Dedifferentiated amniotic fluid mesenchymal stem cell (primary cell): ENCODE results near the gene KRTAP11-1.

Experiments
- DNase-seq: peaks from one replicate; pipeline ENCODE4 v3.0.0-alpha.2; 2016; ENCODE audit errors: extremely low spot score

The KRTAP11-1 gene, protein sequence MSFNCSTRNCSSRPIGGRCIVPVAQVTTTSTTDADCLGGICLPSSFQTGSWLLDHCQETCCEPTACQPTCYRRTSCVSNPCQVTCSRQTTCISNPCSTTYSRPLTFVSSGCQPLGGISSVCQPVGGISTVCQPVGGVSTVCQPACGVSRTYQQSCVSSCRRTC

DNA sequence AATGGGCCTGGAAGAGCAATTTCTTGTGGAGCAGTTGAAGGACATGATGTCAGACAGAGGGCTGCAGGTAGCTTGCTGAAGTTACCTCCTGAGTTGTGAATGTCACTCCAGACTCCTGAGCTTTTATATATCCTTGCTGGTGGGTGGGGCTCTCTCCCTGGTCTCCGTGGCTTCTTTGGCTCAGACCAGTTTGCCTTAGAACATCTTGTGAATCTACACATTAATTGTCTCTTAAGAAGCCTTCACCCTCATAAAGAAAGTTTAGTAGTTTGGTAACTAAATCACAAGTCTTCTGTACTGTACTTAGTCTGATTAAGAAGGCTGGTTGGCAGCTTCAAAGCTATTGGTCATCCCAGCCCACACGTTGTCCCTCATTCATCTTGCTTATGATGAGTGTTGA is at the start of gene KRTAP11-1:
Gene KRTAP11-1, minus strand, starts transcription at position 101 of the 400 bp plus-strand sequence. Its CDS starts 56 bp downstream, at position 45.
- no peak for DNase-seq

DNA sequence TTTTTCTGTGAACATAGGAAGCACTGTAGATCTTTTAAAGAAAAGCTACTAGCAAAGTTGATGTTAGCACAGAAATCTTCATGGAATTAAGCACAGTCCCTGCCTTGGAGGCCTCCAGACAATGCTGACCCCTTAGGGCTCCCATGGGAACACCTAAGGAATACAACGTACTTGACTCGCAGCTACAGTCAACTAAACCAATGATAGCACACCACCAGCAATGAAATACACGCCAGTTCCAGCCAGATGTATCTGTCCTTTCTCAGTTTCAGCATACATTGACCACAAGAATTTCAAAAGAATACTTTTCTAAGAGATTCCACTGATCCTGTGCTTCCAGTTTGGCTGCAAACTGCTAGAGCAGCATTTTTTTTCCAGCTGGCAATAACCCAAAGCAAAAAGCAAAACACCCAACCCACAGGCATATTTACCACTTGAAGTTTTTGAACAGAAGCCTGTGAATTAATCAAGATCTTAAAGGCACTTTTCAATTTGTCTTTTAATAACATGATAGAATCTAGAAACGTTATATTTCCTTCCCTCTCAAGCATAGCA is 42.8 kb upstream of the KRTAP11-1 start:
- no peak for DNase-seq

DNA sequence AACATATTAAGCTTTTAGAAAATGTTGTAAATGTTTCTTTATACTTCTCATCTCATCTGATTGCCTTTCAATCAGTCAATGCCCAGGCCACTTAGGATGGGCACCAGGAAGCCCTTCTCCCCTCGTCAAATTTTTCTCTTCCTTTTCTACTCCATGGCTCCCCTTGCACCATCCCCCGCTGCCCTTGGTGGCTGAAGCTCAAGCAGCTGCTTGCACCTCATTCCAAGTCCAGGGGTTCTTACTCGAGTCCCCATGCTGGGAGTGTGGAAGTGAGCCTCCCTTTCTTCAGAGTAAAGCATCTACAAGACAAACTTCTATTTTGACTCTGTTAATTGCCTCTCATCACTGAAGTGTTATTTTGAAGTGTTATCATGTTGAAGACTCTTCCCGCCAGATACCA is 39.7 kb upstream of the KRTAP11-1 start:
- DNase-seq: no peak

DNA sequence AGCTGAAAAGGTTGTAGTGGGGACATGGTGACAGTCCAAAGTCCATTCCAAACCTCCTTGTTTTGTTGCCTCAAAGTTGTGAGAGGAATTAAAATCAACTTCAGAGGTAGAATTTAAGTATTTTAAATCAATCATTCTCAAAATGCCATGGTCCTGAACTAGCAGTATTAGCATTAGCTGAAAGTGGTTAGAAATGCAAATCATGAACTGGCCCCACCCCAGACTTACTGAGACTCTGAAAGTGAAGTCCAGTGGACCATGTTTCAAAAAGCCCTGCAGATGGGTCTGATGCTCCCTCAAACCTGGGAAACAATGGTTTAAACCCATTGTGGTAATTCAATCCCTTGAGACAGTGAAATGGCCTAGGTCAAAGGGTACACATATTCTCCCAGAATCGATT is 36.2 kb upstream of the KRTAP11-1 start:
- no peak for DNase-seq

DNA sequence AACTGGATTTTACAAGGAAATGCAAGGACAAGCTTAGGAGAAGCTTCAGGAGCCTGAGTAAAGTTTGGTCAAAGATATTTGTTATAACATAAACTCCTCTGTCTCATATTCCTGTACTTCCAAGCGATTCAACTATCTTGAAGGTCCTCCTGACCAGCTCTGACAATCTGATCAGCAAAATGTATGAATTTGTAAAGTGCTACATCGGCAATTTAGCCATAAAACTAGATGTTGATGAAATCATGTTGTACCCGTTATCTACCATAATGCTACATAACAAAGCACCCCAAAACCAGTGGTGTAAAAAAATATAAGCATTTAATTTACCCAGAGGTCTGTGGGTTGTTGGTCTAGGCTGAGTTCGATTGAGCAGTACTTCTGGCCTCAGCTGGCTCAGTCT is 19.5 kb upstream of the KRTAP11-1 start:
- no peak for DNase-seq

DNA sequence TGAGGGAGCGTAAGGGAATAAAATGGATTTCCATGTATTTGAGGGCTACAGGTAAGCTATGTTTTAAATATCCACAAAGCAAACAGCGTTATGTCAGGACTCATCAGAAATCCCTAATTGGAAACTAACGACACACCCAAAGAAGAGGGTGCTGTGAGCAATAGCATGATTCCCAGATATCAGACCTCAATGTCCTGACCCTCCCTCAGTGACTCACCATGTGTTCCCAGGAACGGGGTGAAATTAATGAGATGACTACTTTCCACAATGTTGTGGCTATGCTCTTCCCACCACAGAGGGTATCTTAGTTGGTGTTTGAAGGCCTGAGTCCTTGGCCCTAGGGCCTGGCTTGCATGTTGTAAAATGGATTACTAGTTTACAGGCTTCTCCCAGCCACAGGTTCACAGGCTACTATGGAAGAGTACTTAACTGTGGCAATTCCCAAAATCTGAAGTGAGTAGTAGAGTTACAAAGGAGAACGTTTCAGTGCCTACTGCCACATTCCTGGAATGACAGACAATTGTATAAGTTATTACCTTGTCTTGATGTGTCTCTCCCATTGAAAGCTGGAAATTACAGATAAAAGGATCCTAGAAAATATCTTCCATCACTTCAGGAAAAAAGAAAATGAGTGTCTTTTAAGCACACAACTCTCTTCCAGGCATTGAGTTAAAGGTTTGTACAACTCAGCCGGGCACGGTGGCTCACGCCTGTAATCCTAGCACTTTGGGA is 1.7 kb upstream of the KRTAP11-1 start:
- DNase-seq: no peak

DNA sequence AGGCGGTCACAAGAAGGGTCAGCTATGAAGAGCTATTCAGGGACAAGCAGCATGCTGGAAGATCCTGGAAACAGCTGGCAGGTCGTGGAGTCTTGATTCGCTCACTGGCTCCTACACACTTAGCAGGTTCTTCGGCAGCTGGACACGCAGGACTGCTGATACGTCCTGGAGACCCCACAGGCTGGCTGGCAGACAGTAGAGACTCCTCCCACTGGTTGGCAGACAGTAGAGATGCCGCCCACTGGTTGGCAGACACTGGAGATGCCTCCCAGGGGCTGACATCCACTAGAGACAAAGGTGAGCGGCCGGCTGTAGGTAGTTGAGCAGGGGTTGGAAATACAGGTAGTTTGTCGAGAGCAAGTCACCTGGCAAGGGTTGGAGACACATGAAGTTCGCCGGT is 466 bp downstream of the KRTAP11-1 start:
- DNase-seq: no peak

DNA sequence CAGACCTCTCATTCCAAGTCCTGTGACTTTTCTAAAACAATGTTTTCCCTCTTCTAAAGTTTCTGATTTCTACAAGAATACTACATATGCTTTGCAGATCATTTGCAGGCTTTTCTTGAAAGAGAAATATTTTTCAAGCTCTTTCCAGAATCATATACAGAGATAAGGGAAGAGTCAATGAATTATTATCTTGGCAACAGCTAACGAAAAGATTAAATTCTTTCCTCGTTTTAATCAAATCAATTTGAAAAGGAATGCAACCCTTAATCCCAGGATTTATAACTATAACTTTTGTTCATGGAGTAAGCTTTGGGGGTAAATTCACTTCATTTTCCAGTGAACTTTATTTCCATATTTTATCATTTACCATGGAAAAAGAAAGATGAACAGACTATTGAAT is 6.9 kb downstream of the KRTAP11-1 start:
- DNase-seq: no peak

DNA sequence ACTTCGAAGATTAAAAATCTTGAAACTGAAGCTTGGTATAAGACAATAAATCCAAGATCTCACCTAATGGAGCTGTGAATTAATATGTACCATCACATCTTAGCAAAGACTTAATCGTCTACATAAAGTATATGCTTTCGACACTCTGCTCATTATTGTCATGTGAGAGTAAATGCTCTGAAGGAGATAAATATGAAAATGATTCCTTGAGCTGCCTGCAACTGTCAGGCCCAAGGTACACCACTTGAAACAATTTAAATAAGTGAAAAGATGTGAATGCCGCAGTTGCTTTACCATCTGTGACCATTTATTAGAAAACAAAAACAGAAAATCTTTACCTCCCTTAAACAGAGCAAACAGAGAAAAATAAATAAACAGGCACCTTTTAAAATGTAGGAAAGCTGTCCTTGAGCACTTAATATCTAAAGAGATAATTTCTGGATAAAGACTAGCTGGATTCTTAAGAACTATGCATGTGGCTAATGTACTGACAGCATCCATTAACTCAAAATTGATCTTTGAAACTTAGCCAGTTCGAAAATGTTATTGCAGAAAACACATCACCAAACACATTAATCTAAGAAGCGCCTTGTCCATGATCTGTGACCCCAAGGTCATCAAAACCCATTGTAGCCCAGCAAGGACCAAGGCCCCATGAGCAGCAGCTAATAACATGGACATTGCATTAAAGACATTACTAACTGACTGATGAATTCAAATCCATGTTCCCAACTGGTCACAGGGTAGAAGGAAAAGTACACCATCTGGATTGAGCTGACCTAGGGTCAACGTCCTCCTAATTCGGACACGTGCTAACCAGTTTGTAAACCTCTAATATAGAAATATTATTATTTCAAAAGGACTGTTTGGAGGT is 33.5 kb downstream of the KRTAP11-1 start:
- DNase-seq: no peak

DNA sequence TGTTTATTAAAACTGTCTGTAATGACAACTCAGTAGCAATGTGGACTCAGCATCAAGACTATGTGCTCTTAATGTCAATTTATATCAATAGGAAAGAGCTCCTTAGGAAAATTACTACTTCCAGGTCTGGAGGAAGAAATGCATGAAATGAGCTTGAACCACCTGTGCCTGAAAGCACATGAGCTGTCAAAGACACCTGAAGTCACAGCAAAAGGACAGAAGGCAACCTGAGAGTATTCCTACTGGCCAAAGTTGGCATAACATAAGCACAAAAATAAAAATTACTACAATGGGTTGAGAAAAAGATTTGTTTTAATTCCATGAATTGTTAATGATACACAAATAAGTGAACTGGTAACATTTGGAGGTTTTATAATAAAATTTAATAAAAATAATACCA is 38.4 kb downstream of the KRTAP11-1 start:
- no peak for DNase-seq

DNA sequence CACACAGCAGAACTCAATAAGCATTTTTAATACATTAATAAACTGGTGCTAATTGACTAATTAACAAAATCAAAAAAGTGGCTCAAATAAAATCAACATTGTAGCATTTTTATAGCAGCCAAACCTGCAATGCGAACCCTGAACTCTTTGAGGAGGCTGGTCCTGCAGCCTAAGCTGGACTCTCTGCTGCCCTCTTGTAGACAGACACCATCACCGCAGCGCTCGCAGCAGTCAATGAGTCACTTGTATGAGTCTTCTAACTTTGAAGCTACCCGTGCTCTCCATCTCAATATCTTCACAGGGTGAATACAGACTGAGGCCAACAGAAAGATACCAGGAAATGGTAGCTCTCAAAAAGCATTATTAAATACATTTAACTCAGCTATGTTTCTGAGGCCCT is 42.1 kb downstream of the KRTAP11-1 start:
- no peak for DNase-seq

DNA sequence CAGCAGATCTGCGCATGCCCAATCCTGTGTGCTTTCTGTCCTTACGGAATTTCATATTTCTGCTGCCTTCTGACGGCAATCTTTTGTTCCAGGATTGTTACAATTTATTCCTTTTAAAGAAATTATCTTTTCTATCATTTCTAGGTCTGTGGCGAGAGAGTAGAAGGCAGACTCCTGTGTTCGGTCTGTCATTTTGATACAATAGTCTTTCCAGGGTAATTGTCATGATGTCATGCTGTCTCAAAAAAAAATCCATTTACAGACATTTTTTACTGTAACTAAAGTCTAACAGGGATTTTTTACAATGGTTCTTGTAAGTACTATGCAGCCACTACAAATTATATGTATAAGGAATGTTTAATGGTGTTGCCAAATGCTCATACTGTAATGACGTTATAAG is 42.8 kb downstream of the KRTAP11-1 start:
- no peak for DNase-seq

DNA sequence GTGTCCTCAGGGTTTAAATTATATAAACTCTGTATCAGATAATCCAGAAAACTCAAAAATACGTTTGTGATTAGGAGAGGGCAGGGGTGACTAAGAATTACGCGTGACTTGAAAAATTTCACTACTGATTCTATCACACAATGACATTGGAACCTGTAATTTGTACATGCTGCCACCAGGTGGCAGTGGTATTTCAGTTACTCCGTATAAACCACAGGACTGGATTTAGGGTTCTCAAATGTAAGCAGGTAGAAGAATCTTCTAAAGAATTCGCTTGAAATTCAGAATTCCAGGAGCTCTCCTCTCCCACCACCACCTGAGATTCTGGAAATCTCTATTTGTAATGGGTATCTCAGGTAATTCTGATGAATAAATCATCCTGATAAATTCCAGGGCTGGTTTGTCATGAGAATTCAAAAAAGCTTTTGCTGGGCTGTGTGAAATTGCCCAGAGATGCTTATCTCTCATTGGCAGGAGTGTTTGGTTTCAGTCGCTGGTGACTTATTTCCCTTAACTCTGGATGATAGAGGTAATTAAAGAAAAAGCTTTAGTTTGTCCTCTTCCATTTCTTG is 50.1 kb downstream of the KRTAP11-1 start:
- no peak for DNase-seq
